OCI-LY7 (cell line): ENCODE measurements around the gene TAMALIN.

ENCODE experiments used
- CTCF ChIP-seq: fragments of 200-600 bp; sonication (generic); conservative IDR thresholded peaks from 2 replicates; pipeline ENCODE4 v1.5.1; 2014; ENCODE audit warnings: mild to moderate bottlenecking, antibody characterized with exemption, low read length, moderate library complexity, mixed read lengths
- EZH2phosphoT487 ChIP-seq: fragments of 200-600 bp; sonication (generic); IDR thresholded peaks from 2 replicates; pipeline ENCODE4 v1.6.1; 2018; ENCODE audit warnings: low read depth, borderline replicate concordance, mild to moderate bottlenecking, mixed run types, antibody characterized with exemption, low read length, moderate library complexity, mixed read lengths

- TF ChIP-seq EZH2phosphoT487 (no peak), CTCF (no peak)
Measured at GRCh38 chr12:52026263-52026662, 19.5 kb downstream of the TAMALIN start.
